K562 (cell line): ENCODE results near the gene PRKAG2. TPM values are rescaled to one million over a fixed set of nuclear protein-coding genes. Genes with fewer than 3 reads are reported as not detected.

Experiments
- CC2D1A ChIP-seq: fragments of 450-650 bp; IDR thresholded peaks from 2 replicates; pipeline ENCODE4 v1.6.1; 2017; ENCODE audit warnings: mild to moderate bottlenecking
- DMBX1 ChIP-seq: fragments of 250-450 bp; sonication (Bioruptor Pico); IDR thresholded peaks from 2 replicates; pipeline ENCODE4 v1.8.0; 2022; ENCODE audit warnings: inconsistent platforms, mild to moderate bottlenecking, moderate library complexity, borderline replicate concordance
- GTF2A2 ChIP-seq: IDR thresholded peaks from 2 replicates; pipeline ENCODE4 v1.6.1; 2016; ENCODE audit warnings: mild to moderate bottlenecking, missing genetic modification characterization, missing compliant biosample characterization
- PHF8 ChIP-seq: fragments of 200-600 bp; sonication (generic); IDR thresholded peaks from 2 replicates; pipeline ENCODE4 v1.6.1; 2012; ENCODE audit warnings: mixed run types, mild to moderate bottlenecking, inconsistent platforms, low read length, moderate library complexity, borderline replicate concordance
- SREBF1 ChIP-seq: fragments of 150-350 bp; IDR thresholded peaks from 2 replicates; pipeline ENCODE4 v1.6.1; 2014; ENCODE audit warnings: antibody characterized with exemption, low read depth, low read length, borderline replicate concordance
- ZEB2 ChIP-seq: fragments of 450-650 bp; IDR thresholded peaks from 2 replicates; pipeline ENCODE4 v1.6.1; 2016
- polyA plus RNA-seq, 8 experiments: library from polyadenylated mRNA; depleted of rRNA in 4 of 8; stranded (reverse) in 5 of 8; unstranded in 3 of 8; fragments of >200 nt; fragmentation: Nextera tagmentation in 2 of 8; fragmentation: Illumina TruSeq in 1 of 8; extraction: Ambion mirVana in 2 of 8; extraction: Trizol in 1 of 8; gene quantifications; 2 replicates each; pipeline versions ENCODE4 v1.2.1 to v1.2.3, GENCODE V29; 2011 to 2014; ENCODE audit warnings: inconsistent platforms in 1 of 8, missing spikeins in 1 of 8
- total RNA-seq, 7 experiments: library from RNA; depleted of rRNA in 6 of 7; stranded (reverse); fragments of >200 nt in 6 of 7; fragmentation: Illumina TruSeq in 2 of 7; extraction: Trizol in 2 of 7; gene quantifications; 2 replicates each; pipeline versions ENCODE4 v1.2.1 to v1.2.3, GENCODE V29; 2011 to 2021; ENCODE audit warnings: low replicate concordance in 1 of 7
- TF ChIP-seq, protein P1 (sequence below): fragments of 250-450 bp; sonication (Bioruptor Pico); IDR thresholded peaks from 2 replicates; pipeline ENCODE4 v1.4.0; 2020
- TF ChIP-seq, protein P2 (sequence below): sonication (generic); formaldehyde crosslinking; IDR thresholded peaks from 2 replicates; pipeline ENCODE4 v1.8.1; 2022; ENCODE audit warnings: missing genetic modification reagents
- TF ChIP-seq, protein P3 (sequence below): fragments of 200-800 bp; sonication (Bioruptor generic); IDR thresholded peaks from 2 replicates; pipeline ENCODE4 v1.6.1; 2016; ENCODE audit warnings: missing genetic modification characterization, missing compliant biosample characterization
- TF ChIP-seq, protein P4 (sequence below): fragments of 450-650 bp; IDR thresholded peaks from 2 replicates; pipeline ENCODE4 v1.6.1; 2018; ENCODE audit warnings: mild to moderate bottlenecking, low read depth; ENCODE audit not compliant: partially characterized antibody
- TF ChIP-seq, protein P5 (sequence below): fragments of 450-650 bp; conservative IDR thresholded peaks from 2 replicates; pipeline ENCODE4 v1.6.1; 2016; ENCODE audit warnings: missing genetic modification characterization, low read depth, mild to moderate bottlenecking, missing compliant biosample characterization, moderate library complexity

PRKAG2 gene
- total and polyA plus RNA-seq, 9 of the 15 experiments (the other 6 are each of a cell fraction or from before 2014, with no cell fraction given), result 0.99 to 5.6 (median 3.3) TPM

DNA sequence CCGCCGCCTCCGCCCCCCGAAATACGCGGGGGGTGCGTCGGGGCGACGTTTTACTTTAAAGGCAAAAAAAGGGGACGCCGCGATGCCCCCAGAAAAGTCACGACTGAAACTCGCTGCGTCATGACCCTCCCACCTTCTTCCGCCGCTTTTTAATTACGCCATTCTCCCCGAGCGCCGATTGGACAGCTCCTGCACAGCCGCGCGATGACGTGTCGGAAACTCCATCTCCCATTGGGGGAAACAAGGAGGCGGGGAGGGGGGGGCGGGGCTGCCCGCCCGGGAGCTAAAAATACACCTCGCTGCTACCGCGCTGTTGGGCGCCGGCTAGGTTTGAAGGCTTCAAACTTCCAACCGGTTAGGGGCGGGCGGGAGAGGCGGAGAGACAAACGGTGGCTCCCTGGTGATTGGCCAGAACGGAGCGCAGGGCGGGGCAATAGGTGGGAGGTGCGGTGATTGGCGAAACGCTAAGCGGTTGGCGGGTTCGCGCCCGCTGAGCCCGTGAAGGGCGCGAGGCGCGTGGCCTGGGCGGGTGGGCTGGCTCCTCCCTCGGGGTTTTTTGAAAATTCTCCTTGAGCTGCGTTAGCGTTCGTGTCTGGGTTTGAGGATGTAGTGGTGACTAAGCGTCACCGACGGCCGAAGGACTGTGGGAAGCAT, 357.0 kb downstream of the PRKAG2 start, which contains the start of gene RHEB (continued):
- no peak; the same call in 1 of the 2 replicates for TF ChIP-seq GTF2A2 (tag)
- peak; percentile 73 for TF ChIP-seq DMBX1 (CRISPR knock-in tag)
- TF ChIP-seq, protein P1, sequence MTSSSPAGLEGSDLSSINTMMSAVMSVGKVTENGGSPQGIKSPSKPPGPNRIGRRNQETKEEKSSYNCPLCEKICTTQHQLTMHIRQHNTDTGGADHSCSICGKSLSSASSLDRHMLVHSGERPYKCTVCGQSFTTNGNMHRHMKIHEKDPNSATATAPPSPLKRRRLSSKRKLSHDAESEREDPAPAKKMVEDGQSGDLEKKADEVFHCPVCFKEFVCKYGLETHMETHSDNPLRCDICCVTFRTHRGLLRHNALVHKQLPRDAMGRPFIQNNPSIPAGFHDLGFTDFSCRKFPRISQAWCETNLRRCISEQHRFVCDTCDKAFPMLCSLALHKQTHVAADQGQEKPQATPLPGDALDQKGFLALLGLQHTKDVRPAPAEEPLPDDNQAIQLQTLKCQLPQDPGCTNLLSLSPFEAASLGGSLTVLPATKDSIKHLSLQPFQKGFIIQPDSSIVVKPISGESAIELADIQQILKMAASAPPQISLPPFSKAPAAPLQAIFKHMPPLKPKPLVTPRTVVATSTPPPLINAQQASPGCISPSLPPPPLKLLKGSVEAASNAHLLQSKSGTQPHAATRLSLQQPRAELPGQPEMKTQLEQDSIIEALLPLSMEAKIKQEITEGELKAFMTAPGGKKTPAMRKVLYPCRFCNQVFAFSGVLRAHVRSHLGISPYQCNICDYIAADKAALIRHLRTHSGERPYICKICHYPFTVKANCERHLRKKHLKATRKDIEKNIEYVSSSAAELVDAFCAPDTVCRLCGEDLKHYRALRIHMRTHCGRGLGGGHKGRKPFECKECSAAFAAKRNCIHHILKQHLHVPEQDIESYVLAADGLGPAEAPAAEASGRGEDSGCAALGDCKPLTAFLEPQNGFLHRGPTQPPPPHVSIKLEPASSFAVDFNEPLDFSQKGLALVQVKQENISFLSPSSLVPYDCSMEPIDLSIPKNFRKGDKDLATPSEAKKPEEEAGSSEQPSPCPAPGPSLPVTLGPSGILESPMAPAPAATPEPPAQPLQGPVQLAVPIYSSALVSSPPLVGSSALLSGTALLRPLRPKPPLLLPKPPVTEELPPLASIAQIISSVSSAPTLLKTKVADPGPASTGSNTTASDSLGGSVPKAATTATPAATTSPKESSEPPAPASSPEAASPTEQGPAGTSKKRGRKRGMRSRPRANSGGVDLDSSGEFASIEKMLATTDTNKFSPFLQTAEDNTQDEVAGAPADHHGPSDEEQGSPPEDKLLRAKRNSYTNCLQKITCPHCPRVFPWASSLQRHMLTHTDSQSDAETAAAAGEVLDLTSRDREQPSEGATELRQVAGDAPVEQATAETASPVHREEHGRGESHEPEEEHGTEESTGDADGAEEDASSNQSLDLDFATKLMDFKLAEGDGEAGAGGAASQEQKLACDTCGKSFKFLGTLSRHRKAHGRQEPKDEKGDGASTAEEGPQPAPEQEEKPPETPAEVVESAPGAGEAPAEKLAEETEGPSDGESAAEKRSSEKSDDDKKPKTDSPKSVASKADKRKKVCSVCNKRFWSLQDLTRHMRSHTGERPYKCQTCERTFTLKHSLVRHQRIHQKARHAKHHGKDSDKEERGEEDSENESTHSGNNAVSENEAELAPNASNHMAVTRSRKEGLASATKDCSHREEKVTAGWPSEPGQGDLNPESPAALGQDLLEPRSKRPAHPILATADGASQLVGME, result no peak
- TF ChIP-seq, protein P2, sequence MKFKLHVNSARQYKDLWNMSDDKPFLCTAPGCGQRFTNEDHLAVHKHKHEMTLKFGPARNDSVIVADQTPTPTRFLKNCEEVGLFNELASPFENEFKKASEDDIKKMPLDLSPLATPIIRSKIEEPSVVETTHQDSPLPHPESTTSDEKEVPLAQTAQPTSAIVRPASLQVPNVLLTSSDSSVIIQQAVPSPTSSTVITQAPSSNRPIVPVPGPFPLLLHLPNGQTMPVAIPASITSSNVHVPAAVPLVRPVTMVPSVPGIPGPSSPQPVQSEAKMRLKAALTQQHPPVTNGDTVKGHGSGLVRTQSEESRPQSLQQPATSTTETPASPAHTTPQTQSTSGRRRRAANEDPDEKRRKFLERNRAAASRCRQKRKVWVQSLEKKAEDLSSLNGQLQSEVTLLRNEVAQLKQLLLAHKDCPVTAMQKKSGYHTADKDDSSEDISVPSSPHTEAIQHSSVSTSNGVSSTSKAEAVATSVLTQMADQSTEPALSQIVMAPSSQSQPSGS (CRISPR knock-in tag), result no peak
- TF ChIP-seq, protein P3, sequence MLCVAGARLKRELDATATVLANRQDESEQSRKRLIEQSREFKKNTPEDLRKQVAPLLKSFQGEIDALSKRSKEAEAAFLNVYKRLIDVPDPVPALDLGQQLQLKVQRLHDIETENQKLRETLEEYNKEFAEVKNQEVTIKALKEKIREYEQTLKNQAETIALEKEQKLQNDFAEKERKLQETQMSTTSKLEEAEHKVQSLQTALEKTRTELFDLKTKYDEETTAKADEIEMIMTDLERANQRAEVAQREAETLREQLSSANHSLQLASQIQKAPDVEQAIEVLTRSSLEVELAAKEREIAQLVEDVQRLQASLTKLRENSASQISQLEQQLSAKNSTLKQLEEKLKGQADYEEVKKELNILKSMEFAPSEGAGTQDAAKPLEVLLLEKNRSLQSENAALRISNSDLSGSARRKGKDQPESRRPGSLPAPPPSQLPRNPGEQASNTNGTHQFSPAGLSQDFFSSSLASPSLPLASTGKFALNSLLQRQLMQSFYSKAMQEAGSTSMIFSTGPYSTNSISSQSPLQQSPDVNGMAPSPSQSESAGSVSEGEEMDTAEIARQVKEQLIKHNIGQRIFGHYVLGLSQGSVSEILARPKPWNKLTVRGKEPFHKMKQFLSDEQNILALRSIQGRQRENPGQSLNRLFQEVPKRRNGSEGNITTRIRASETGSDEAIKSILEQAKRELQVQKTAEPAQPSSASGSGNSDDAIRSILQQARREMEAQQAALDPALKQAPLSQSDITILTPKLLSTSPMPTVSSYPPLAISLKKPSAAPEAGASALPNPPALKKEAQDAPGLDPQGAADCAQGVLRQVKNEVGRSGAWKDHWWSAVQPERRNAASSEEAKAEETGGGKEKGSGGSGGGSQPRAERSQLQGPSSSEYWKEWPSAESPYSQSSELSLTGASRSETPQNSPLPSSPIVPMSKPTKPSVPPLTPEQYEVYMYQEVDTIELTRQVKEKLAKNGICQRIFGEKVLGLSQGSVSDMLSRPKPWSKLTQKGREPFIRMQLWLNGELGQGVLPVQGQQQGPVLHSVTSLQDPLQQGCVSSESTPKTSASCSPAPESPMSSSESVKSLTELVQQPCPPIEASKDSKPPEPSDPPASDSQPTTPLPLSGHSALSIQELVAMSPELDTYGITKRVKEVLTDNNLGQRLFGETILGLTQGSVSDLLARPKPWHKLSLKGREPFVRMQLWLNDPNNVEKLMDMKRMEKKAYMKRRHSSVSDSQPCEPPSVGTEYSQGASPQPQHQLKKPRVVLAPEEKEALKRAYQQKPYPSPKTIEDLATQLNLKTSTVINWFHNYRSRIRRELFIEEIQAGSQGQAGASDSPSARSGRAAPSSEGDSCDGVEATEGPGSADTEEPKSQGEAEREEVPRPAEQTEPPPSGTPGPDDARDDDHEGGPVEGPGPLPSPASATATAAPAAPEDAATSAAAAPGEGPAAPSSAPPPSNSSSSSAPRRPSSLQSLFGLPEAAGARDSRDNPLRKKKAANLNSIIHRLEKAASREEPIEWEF, result no peak
- TF ChIP-seq, protein P4, sequence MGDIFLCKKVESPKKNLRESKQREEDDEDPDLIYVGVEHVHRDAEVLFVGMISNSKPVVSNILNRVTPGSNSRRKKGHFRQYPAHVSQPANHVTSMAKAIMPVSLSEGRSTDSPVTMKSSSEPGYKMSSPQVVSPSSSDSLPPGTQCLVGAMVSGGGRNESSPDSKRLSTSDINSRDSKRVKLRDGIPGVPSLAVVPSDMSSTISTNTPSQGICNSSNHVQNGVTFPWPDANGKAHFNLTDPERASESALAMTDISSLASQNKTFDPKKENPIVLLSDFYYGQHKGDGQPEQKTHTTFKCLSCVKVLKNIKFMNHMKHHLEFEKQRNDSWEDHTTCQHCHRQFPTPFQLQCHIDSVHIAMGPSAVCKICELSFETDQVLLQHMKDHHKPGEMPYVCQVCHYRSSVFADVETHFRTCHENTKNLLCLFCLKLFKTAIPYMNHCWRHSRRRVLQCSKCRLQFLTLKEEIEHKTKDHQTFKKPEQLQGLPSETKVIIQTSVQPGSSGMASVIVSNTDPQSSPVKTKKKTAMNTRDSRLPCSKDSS, result no peak
- TF ChIP-seq CC2D1A, result peak; percentile 95
- TF ChIP-seq SREBF1, result no peak
- TF ChIP-seq, protein P5, sequence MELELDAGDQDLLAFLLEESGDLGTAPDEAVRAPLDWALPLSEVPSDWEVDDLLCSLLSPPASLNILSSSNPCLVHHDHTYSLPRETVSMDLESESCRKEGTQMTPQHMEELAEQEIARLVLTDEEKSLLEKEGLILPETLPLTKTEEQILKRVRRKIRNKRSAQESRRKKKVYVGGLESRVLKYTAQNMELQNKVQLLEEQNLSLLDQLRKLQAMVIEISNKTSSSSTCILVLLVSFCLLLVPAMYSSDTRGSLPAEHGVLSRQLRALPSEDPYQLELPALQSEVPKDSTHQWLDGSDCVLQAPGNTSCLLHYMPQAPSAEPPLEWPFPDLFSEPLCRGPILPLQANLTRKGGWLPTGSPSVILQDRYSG (tag), result no peak
- TF ChIP-seq PHF8, result peak; percentile 59; the same call in 1 of the 2 replicates
- no peak for TF ChIP-seq ZEB2
